ENCODE measurements around the gene CACNB3. TPM values are rescaled to one million over a fixed set of nuclear protein-coding genes. Genes with fewer than 3 reads are reported as not detected.

Gene CACNB3
- total and polyA plus RNA-seq, 9 of the 15 experiments (the other 6 are each of a cell fraction or from before 2014, with no cell fraction given), result 0.24 to 2.0 (median 1.5) TPM

DNA sequence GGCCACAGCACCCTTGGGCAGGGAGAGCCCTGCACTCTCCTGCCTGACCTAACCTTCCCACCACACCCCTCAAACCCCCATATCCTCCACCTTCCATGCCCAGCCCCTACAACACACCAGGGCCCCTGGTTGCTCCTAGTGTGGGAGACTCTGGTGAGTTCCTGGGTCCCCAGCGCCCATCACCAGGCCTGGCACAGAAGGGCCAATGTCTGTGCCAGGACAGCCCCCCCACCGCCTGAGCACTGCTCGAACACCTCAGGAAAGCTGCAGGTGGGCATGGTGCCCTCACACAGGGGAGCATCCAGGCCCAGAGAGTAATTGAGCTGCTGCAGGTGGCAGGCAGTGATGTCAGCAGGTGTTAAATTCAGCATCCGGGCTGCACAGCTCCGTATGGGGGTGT, 44.6 kb upstream of the CACNB3 start:
- H3K36me3 ChIP-seq (ENCODE audit: control insufficient read depth, insufficient read depth, low read length), result no peaks in the 10 kb centered on the region
- no peak for FAIRE-seq
- ChIA-PET CTCF (ENCODE audit: low intra/inter-chr PET ratio) (no interaction called here), POLR2A (interaction anchor here (1.4 to 2.9 kb wide), 3 partner anchors 12 to 39 kb away, joined by 4 to 10 read pairs (median 5); no protein-coding TSS in a partner anchor)
- in situ Hi-C loops (cut with MboI) (no loop called here), intact Hi-C loops (cut with micrococcal nuclease) (no loop called here)
- TF ChIP-seq CHD1 (IDR thresholded peaks at IDR 0.05; ENCODE audit: low read length) (no peak), ZNF668 (CRISPR knock-in tag; IDR thresholded peaks at IDR 0.05) (no peak), SMAD1 (IDR thresholded peaks at IDR 0.05; ENCODE audit: low read depth, low read length, partially characterized antibody) (no peak), ZNF277 (CRISPR knock-in tag; IDR thresholded peaks at IDR 0.05; ENCODE audit: borderline replicate concordance) (no peak), ZNF561 (CRISPR knock-in tag; conservative IDR thresholded peaks at IDR 0.05) (no peak)
- no peak overlapping the region for H2AFZ ChIP-seq (ENCODE audit: low read depth, low read length)
- H3K79me2 ChIP-seq (ENCODE audit: control insufficient read depth, insufficient read depth, low read length), result no peaks in the 10 kb centered on the region
- DNase-seq (ENCODE audit: extremely low read depth in 1 of 4, low spot score in 3 of 4), result no peak
- no peak overlapping the region for H3K27ac ChIP-seq (ENCODE audit: extremely low read depth, low read depth, low read length)
- H4K20me1 ChIP-seq (replicated peaks; ENCODE audit: control insufficient read depth, insufficient read depth, low read length), result peaks cover 9% of the 10 kb centered on the region; the same call in 1 of the 2 replicates
- ATAC-seq, result no peak
- H3K9ac ChIP-seq (ENCODE audit: insufficient read depth in 1 of 2, low read depth in 2 of 2, low read length in 2 of 2), result no peak overlapping the region
- BruUV-seq (replicated peaks), result no TSS peak
- H3K9me1 ChIP-seq (ENCODE audit: control insufficient read depth, insufficient read depth, low read length), result no peaks in the 10 kb centered on the region
- peaks cover 28 to 78% of the 10 kb centered on the region in 2 experiments for H3K27me3 ChIP-seq (ENCODE audit: control insufficient read depth in 2 of 2, insufficient read depth in 2 of 2, low read length in 2 of 2)
- H3K9me3 ChIP-seq (replicated peaks; ENCODE audit: control insufficient read depth, insufficient read depth, low read depth, low read length), result no peaks in the 10 kb centered on the region
- 0% methylated on average over 5 of the region's 5 CpGs for WGBS (ENCODE audit: insufficient coverage, low coverage, missing lambda C conversion rate)
- peaks cover 0 to 6% of the 10 kb centered on the region in 2 experiments; a peak in 1 of 5 replicates for H3K4me1 ChIP-seq (replicated peaks in 1 of 2; ENCODE audit: control insufficient read depth in 2 of 2, insufficient read depth in 2 of 2, low read length in 2 of 2)
- H3K4me3 ChIP-seq, result no peak overlapping the region
- H3K4me2 ChIP-seq (ENCODE audit: insufficient read depth, low read length), result no peak overlapping the region
